Mesendoderm (in vitro differentiated cells): ENCODE results near the gene RAB42.

Experiments used
- DNase-seq: peaks from one replicate; pipeline ENCODE4 v3.0.0; 2013
- H2AK5ac ChIP-seq: 2 replicates; pipeline ENCODE4 v1.6.1; 2013; ENCODE audit warnings: low read length, inconsistent platforms
- H2BK120ac ChIP-seq: 2 replicates; pipeline ENCODE4 v1.6.1; 2013; ENCODE audit warnings: low read depth, mild to moderate bottlenecking, low read length, moderate library complexity, mixed read lengths
- H2BK15ac ChIP-seq: replicated peaks from 2 replicates; pipeline ENCODE4 v1.6.1; 2013; ENCODE audit warnings: low read depth, mild to moderate bottlenecking, moderate library complexity
- H2BK5ac ChIP-seq: 2 replicates; pipeline ENCODE4 v1.6.1; 2013; ENCODE audit warnings: low read length, inconsistent platforms
- H3K18ac ChIP-seq: 2 replicates; pipeline ENCODE4 v1.6.1; 2013; ENCODE audit warnings: mild to moderate bottlenecking, low read length, mixed read lengths
- H3K23ac ChIP-seq: one replicate; pipeline ENCODE4 v1.6.1; 2013; ENCODE audit warnings: low read length
- H3K27ac ChIP-seq: 2 replicates; pipeline ENCODE4 v1.5.1; 2013; ENCODE audit warnings: low read depth, mild to moderate bottlenecking, inconsistent platforms, low read length, moderate library complexity
- H3K27me3 ChIP-seq: 2 replicates; pipeline ENCODE4 v1.6.1; 2013; ENCODE audit warnings: low read length, control low read depth, mild to moderate bottlenecking, inconsistent platforms; ENCODE audit not compliant: insufficient read depth, poor library complexity
- H3K36me3 ChIP-seq: 2 replicates; pipeline ENCODE4 v1.6.1; 2013; ENCODE audit warnings: low read length, inconsistent platforms; ENCODE audit not compliant: control insufficient read depth, insufficient read depth
- H3K4ac ChIP-seq: one replicate; pipeline ENCODE4 v1.6.1; 2013; ENCODE audit warnings: low read depth, mild to moderate bottlenecking, low read length, moderate library complexity
- H3K4me1 ChIP-seq: 2 replicates; pipeline ENCODE4 v1.6.1; 2013; ENCODE audit warnings: low read depth, low read length, inconsistent platforms; ENCODE audit not compliant: control insufficient read depth
- H3K4me2 ChIP-seq: 2 replicates; pipeline ENCODE4 v1.6.1; 2013; ENCODE audit warnings: low read length
- H3K4me3 ChIP-seq: 2 replicates; pipeline ENCODE4 v1.5.1; 2013; ENCODE audit warnings: mild to moderate bottlenecking, low read length
- H3K56ac ChIP-seq: one replicate; pipeline ENCODE4 v1.6.1; 2013; ENCODE audit warnings: low read length
- H3K79me1 ChIP-seq: 2 replicates; pipeline ENCODE4 v1.6.1; 2013; ENCODE audit warnings: low read length, inconsistent platforms
- H3K79me2 ChIP-seq: 2 replicates; pipeline ENCODE4 v1.6.1; 2013; ENCODE audit warnings: mild to moderate bottlenecking, low read length; ENCODE audit not compliant: control insufficient read depth, insufficient read depth
- H3K9ac ChIP-seq: 2 replicates; pipeline ENCODE4 v1.6.1; 2013; ENCODE audit warnings: low read length, inconsistent platforms
- H4K5ac ChIP-seq: one replicate; pipeline ENCODE4 v1.6.1; 2013; ENCODE audit warnings: low read length
- H4K8ac ChIP-seq: one replicate; pipeline ENCODE4 v1.6.1; 2013; ENCODE audit warnings: low read depth, mild to moderate bottlenecking, control low read depth, low read length, moderate library complexity
- WGBS: extraction: QIAGEN DNeasy Blood & Tissue Kit; methylation state at CpG from one replicate; pipeline ENCODE4 v1.1.7; 2013; ENCODE audit warnings: low lambda C conversion rate, missing lambda C conversion rate; ENCODE audit not compliant: insufficient coverage; ENCODE audit errors: extremely low coverage; 5-methylcytosine and 5-hydroxymethylcytosine counted together

The RAB42 gene

GRCh38 chr1:28601696-28602095 lies 9.6 kb downstream of the RAB42 start:
- Histone ChIP-seq H4K8ac (no peak overlapping the region), H3K79me2 (no peaks in the 10 kb centered on the region), H2AK5ac (no peak overlapping the region), H3K79me1 (no peaks in the 10 kb centered on the region), H3K4me3 (no peak overlapping the region), H3K36me3 (no peaks in the 10 kb centered on the region), H3K4ac (no peak overlapping the region), H3K56ac (no peak overlapping the region), H3K27me3 (no peaks in the 10 kb centered on the region), H4K5ac (no peak overlapping the region), H3K23ac (no peak overlapping the region), H3K4me2 (no peak overlapping the region), H3K4me1 (no peaks in the 10 kb centered on the region), H2BK5ac (no peak overlapping the region), H2BK15ac (no peak overlapping the region), H3K18ac (no peak overlapping the region), H2BK120ac (no peak overlapping the region), H3K27ac (no peak overlapping the region), H3K9ac (no peak overlapping the region)
- no CpG with 5 or more reads among the region's 3 CpGs for whole genome bisulfite sequencing
- peak; percentile 79 for DNase-seq

- Histone ChIP-seq H3K56ac (no peak overlapping the region), H3K4me3 (no peak overlapping the region), H3K27me3 (no peaks in the 10 kb centered on the region), H2BK15ac (no peak overlapping the region), H3K4ac (no peak overlapping the region), H3K23ac (no peak overlapping the region), H4K5ac (no peak overlapping the region), H3K27ac (no peak overlapping the region), H3K79me1 (no peaks in the 10 kb centered on the region), H2AK5ac (no peak overlapping the region), H3K36me3 (no peaks in the 10 kb centered on the region), H3K9ac (no peak overlapping the region), H3K4me1 (no peaks in the 10 kb centered on the region), H3K4me2 (no peak overlapping the region), H4K8ac (no peak overlapping the region), H3K79me2 (no peaks in the 10 kb centered on the region), H3K18ac (no peak overlapping the region), H2BK120ac (no peak overlapping the region), H2BK5ac (no peak overlapping the region)
- no CpG with 5 or more reads among the region's 15 CpGs for WGBS
- DNase-seq: peak; percentile 81
Observed at GRCh38 chr1:28602536-28603439, 10.7 kb downstream of the RAB42 start.

GRCh38 chr1:28604411-28604810 lies 12.3 kb downstream of the RAB42 start:
- H2AK5ac ChIP-seq: no peak overlapping the region
- WGBS: no CpG with 5 or more reads among the region's 5 CpGs
- H3K4ac ChIP-seq: no peak overlapping the region
- H3K23ac ChIP-seq: no peak overlapping the region
- no peak overlapping the region for H3K18ac ChIP-seq
- H3K4me2 ChIP-seq: no peak overlapping the region
- no peaks in the 10 kb centered on the region for H3K36me3 ChIP-seq
- no peaks in the 10 kb centered on the region for H3K4me1 ChIP-seq
- no peak overlapping the region for H3K9ac ChIP-seq
- H3K79me1 ChIP-seq: no peaks in the 10 kb centered on the region
- no peak overlapping the region for H3K27ac ChIP-seq
- no peak overlapping the region for H3K4me3 ChIP-seq
- H4K8ac ChIP-seq: no peak overlapping the region
- no peak overlapping the region for H2BK15ac ChIP-seq
- no peak overlapping the region for H4K5ac ChIP-seq
- H2BK120ac ChIP-seq: no peak overlapping the region
- no peaks in the 10 kb centered on the region for H3K79me2 ChIP-seq
- H3K56ac ChIP-seq: no peak overlapping the region
- DNase-seq: no peak
- H2BK5ac ChIP-seq: no peak overlapping the region
- no peaks in the 10 kb centered on the region for H3K27me3 ChIP-seq

- Histone ChIP-seq H3K9ac (no peak overlapping the region), H3K23ac (no peak overlapping the region), H4K5ac (no peak overlapping the region), H2BK5ac (no peak overlapping the region), H3K56ac (no peak overlapping the region), H4K8ac (no peak overlapping the region), H2BK15ac (no peak overlapping the region), H3K4me3 (no peak overlapping the region), H3K4me1 (no peaks in the 10 kb centered on the region), H3K27ac (no peak overlapping the region), H3K79me1 (no peaks in the 10 kb centered on the region), H3K4me2 (no peak overlapping the region), H3K79me2 (no peaks in the 10 kb centered on the region), H3K36me3 (no peaks in the 10 kb centered on the region), H3K18ac (no peak overlapping the region), H3K27me3 (no peaks in the 10 kb centered on the region), H2AK5ac (no peak overlapping the region), H2BK120ac (no peak overlapping the region), H3K4ac (no peak overlapping the region)
- no peak for DNase-seq
- WGBS: no CpG with 5 or more reads among the region's 6 CpGs
Observed at GRCh38 chr1:28604962-28605361, 12.9 kb downstream of the RAB42 start.

- Histone ChIP-seq H4K8ac (no peak overlapping the region), H3K56ac (no peak overlapping the region), H3K4me1 (no peaks in the 10 kb centered on the region), H2AK5ac (no peak overlapping the region), H3K23ac (no peak overlapping the region), H2BK15ac (no peak overlapping the region), H3K18ac (no peak overlapping the region), H3K9ac (no peak overlapping the region), H3K4me3 (no peak overlapping the region), H3K36me3 (no peaks in the 10 kb centered on the region), H3K27me3 (no peaks in the 10 kb centered on the region), H3K4ac (no peak overlapping the region), H2BK120ac (no peak overlapping the region), H3K79me2 (no peaks in the 10 kb centered on the region), H3K79me1 (no peaks in the 10 kb centered on the region), H3K4me2 (no peak overlapping the region), H2BK5ac (no peak overlapping the region), H4K5ac (no peak overlapping the region), H3K27ac (no peak overlapping the region)
- no peak for DNase-seq
- no CpG with 5 or more reads among the region's 2 CpGs for WGBS
Observed at GRCh38 chr1:28606771-28607170, 14.7 kb downstream of the RAB42 start.

GRCh38 chr1:28613175-28613574 lies 21.1 kb downstream of the RAB42 start:
- Histone ChIP-seq H2AK5ac (no peak overlapping the region), H4K5ac (no peak overlapping the region), H3K4me3 (no peak overlapping the region), H3K36me3 (no peaks in the 10 kb centered on the region), H3K79me2 (no peaks in the 10 kb centered on the region), H2BK15ac (no peak overlapping the region), H2BK5ac (no peak overlapping the region), H3K27ac (no peak overlapping the region), H3K9ac (no peak overlapping the region), H3K79me1 (no peaks in the 10 kb centered on the region), H3K23ac (no peak overlapping the region), H3K27me3 (no peaks in the 10 kb centered on the region), H2BK120ac (no peak overlapping the region), H3K4ac (no peak overlapping the region), H3K4me2 (no peak overlapping the region), H3K18ac (no peak overlapping the region), H3K56ac (no peak overlapping the region), H4K8ac (no peak overlapping the region), H3K4me1 (no peaks in the 10 kb centered on the region)
- no CpG with 5 or more reads among the region's 5 CpGs for WGBS
- no peak for DNase-seq
